Islet of Langerhans (tissue), 1 donor: ENCODE results near the gene PIGW.

Experiments used
- FAIRE-seq: peaks from one replicate; lab custom pipeline; 2011; peaks lifted over from hg19 to GRCh38; lab: Jason Lieb, UNC

Gene PIGW, protein sequence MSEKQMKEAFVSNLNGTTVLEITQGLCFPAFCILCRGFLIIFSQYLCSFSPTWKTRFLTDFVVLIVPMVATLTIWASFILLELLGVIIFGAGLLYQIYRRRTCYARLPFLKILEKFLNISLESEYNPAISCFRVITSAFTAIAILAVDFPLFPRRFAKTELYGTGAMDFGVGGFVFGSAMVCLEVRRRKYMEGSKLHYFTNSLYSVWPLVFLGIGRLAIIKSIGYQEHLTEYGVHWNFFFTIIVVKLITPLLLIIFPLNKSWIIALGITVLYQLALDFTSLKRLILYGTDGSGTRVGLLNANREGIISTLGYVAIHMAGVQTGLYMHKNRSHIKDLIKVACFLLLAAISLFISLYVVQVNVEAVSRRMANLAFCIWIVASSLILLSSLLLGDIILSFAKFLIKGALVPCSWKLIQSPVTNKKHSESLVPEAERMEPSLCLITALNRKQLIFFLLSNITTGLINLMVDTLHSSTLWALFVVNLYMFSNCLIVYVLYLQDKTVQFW

DNA sequence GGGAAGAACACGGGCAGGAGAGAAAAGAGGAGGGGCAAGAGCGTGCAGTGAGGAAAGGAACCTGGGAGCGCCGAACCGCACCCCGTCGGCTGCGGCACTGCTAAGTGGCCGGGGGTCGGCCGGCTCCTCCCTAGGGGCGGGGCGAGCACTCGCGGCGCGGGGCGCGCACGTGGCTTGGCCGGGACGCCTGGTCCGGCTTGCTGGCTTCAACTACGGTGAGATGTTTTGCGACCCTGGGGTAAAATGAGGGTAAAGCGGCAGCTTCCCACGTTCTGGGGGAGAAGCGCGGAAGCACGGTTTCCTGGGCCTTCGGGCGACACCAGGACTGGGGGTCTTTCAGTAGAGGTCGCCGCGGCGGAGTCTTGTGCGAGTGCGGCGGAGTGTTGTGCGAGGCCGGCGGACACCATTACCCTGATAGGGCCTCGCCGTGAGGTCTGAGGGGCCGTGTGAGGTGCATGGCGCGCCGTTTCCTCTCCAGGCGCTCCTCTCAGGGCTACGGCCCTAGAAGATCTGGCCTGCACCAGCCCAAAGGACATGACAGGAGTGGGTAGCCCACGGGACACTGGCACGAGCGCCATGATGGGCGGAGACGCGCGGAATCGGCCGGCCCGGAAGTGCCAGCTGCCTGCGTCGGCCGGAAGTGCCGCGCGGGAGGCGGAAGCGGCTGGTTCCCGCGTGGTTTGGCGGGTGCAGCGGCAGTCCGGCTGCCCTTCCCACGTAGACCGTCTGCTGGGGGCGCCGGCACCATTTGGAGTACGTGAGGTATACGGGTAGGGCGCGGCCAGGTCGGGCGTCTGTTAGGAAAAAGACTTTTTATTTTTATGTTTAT lies at the start of gene PIGW, which contains the start of gene MYO19:
Gene PIGW, plus strand, starts transcription at position 148 of the 829 bp plus-strand sequence. CDS start 2,115 bp downstream, outside the sequence.
Gene MYO19, minus strand, starts transcription at position 29 of the 829 bp plus-strand sequence. CDS start 2,330 bp downstream, outside the sequence.
- FAIRE-seq: no peak

DNA sequence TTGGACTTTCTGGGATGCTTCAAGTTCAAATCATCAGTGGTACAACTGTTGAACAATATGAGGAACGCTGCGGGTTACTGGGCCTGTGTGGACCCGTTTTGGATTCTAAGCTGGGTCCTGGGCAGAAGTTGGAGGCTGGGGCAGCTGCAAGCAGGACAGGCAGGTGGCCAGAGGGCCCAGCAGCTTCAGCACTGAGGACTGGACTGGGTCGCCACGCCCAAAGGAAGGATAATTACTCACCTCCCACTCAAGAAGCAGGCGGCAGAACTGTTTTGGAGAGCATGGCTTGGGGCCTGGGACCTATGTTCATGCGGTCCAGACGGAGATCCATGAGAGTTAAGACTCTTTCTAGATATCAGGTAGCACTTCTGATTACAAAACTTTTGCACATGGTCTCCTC lies 49.8 kb upstream of the PIGW start:
- FAIRE-seq: no peak

DNA sequence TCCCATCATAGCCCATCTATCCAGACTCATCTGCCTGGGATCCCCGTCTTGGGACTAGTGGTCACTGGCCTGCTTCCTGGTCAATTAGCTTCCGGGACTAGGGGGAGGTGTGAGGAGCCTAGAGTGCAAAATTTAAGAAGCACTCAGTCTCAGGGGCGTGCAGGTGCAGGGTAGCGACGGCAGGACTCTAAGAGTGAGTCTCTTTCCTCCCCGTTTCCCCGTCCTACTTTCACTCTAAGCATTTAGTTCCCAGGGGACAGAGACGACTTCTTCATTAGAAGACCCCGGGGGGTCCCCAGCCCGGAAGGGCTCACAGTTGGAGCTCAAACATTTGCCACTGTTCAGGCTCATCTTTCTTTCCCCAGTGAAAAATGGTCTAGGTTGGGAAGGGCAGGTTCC lies 49.0 kb upstream of the PIGW start:
- FAIRE-seq: no peak

DNA sequence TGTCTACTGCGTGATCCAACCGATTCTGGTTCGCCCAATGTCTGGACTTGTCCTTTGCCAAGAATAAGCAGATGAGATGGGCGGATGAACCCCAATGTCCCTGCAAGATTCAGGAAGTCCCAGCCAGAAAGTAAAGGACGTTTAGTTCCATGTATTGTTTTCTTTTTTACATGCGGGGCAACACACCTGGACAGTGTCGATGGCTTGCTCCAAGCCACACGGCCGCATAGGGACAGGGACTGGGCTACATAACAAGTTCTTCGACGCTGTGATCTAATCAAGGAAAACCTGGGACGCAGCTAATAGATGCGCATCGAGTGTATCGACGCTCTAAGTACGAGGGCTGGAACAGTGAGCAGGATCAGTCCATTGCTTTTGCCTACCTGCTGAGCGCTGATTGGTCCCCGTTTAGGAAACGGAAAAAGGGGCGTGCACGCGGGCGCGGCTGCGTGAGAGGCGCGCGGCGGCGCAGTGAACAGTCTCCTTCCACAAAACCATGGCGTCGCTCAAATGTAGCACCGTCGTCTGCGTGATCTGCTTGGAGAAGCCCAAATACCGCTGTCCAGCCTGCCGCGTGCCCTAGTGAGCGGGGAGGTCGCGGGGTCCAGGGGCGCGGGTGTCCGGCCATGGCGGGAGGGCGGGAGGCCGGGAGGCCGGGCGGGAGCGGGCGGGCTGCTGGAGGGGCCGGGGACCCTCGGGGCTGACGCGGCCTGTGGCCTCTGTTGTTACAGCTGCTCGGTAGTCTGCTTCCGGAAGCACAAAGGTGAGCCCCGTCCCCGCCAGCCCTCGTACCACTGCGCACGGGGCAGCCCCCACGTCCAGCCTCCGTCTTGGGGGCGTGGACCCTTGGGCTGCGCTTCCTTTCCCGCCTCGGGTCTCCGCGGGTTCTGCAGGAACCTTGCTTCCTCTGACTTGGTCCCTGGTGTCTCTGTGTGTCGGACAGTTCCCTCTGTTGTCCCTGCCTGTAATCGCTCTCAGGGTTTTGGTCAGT lies 48.3 kb upstream of the PIGW start, which contains the start of gene ZNHIT3:
Gene ZNHIT3, plus strand, starts transcription at position 478 of the 991 bp plus-strand sequence. Its CDS starts 19 bp downstream, at position 497.
- no peak for FAIRE-seq

DNA sequence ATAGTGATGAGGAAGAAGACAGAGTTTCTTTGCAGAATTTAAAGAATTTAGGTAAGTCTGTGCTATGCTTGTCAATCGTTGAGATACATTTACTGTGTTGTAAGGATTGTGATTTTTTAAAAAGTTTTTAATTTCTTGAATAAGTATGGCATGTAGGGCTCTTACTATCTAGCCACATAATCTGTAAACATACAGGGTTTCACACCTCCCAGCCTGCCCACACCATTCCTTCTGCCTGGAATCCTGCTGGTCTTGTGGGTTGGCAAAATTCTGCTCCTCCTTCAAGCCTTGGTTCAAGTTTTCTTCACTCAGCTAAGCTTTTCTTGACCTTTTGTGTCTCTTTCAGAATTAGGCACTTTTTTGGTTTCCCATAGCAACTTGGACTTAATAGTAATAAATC lies 40.8 kb upstream of the PIGW start:
- FAIRE-seq: no peak

DNA sequence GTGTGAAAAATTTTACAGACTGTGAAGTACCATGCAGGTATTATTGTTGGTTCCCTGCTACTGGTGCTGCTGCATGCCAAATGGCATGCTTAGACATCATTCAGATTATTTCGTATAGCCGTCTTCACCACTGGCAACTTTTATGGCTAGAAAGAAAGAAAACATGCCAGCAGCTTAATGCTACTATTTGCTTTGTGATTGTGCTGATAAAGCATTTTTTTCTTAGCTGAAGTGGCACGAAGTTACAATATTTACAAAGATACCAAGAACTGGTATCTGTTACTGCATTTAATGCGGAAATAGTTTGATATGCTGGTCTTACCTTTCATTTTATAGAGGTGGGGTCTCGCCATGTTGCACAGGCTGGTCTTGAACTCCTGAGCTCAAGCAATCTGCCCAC lies 40.1 kb upstream of the PIGW start:
- FAIRE-seq: no peak

DNA sequence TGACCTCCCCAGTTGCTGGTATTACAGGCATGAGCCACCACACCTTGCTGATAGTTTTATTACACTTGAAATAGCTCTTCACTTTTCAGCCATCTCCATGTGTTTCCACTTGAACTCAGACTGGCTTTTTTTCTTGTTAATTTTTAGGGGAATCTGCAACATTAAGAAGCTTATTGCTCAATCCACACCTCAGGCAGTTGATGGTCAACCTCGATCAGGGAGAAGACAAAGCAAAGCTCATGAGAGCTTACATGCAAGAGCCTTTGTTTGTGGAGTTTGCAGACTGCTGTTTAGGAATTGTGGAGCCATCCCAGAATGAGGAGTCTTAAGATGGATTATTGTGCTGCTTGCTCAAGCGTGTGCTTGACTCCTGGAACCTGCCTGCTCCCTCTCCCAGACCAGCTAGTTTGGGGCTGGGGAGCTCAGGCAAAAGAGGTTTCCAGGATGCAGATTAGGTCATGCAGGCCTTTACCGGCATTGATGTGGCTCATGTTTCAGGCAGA lies 39.7 kb upstream of the PIGW start:
- no peak for FAIRE-seq

DNA sequence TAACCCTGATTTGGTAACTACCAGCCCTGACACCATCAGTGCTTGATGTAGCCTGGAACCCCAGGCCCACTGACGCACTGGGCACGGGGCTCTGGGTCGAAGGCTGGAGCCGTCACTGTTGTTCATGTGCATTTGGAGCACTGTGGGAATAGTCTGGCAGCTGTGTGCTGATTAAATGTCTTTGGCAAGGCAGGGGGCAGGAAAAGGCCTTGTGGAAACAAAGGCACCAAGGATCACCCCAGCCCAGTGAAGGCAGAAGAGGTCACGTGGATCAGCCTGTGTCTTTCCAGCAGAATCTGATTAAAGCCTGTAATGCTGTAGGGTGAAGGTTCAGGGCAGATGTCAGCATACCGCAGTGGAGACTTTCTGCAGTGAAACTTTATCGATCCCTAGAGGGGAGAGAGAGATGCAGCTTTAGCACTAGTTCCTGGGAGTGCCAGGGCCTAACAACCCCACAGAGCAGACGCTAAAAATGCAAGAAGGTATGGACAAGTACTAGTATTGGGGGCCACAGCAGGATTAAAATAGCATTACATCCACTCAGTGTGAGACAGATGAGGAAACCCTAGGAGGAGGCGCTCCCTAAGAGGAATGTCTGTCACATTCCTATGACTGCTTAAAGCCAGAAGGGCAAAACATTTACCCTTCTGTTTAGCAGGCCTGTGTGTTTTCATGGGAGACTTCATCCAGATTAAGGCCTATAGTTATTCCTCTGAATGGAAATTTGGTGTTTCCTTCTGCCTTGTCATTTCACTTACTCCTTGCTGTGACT lies 38.6 kb upstream of the PIGW start:
- no peak for FAIRE-seq

DNA sequence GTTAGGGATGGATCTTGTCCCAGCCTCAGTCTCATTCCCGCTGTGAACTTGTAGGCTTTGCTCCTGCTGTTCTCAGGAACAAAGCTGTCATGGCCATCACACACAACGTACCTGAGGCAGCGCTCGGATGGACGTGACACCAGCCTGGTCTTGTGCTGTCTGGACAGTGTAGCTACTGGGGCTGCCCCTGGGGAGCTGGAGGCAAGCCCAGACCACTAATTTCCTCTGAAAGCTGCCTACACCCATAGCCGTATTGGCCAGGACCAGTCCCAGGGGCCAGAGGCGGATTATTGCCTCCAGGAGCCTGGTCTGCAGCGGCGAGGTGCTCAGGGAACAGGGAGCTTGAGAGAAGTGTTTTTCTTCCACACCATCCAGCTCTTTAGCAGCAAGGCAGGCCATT lies 36.6 kb upstream of the PIGW start:
- FAIRE-seq: no peak

DNA sequence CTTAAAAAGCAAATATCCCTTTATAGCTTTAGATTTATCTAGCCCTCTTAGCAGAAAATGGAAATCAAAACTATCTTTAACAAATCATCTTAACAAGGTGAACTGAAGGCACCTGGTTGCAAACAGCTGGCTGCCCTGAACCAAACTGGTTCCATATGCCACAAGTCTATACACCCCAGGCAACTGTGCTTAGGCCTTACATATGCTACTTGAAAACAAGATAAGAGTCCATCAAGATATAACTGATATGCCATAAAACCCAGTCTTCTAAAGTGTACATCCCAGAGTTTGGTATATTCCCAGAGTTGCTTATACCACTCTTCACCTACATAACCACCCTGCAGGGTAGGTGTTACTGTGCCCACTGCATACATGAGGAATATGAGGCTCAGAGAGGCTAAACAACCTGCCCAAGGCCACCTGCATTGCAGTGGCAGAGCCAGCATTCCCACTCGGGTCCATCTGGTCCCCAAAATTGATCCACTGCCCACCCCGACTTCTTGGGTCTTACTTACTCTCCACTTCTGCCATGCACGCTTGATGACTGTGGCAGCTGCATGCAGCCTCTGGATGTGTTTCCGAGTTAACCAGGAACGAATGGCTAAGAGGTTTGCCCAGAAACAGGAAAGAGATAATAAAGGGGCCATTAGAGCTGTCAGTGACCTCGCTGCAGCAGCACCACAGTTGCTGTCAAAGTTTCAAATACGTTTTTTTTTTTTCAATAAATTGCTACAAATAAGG lies 36.1 kb upstream of the PIGW start:
- FAIRE-seq: no peak

DNA sequence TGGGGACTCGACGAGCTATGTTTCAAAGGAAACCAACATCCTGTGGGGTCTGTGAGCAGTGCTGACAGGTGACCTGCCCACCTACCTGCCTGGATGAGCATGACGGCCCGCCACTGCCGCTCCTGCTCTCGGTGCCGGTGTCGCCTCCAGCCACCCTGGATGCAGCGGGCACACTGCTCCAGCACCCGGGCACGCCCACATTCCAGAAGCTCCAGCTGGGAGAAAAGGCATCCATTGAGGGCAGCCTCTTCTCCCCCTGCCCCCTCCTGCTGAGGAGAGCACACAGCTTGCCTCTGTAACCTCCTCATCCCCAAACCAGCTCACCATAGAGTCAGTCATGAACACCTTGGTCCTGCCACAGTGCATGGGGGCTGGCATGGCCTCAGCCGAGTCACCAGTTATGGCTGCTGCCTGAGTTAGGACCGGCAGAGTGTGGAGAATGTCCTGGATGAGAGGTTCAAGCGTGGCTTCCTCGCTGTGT lies 34.0 kb upstream of the PIGW start:
- no peak for FAIRE-seq

DNA sequence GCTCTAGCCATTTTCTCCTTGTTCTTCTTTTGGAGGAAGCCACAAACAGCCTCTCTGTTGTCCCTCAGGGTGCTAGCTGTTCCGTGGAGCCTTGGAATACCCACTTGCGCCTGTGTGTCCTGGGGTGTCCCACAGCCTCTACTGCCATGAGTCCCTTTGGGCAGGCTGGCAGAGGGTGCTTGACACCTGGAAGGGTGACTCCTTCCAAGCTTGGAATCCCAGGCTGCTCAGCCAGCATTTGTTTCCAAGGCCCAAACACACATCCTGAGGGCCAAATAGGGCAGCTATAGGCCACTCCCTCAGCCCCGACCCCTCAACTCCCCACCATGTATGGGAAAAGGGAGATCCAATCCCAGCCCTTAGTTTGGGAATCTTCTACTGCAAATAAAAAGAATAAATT lies 33.4 kb upstream of the PIGW start:
- FAIRE-seq: no peak

DNA sequence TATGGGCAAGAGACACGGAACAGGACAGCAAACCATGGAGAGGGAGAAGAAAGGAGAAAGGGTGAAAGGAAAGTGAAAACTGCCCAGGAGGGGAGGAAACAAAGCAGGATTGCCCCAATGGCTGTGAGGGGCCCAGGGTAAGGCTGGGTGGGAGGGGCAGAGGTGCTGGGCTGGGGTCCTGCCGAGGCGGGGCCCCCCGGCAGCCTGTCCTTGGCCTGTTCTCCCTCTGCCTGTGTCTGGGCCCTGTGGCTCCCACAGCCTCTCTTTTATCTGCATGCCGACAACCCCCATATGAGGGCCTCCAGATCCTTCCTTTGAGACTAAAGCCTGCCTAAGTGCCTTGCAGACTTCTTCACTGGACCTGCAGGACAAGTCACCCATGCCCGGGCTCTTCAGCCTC lies 32.8 kb upstream of the PIGW start:
- FAIRE-seq: no peak

DNA sequence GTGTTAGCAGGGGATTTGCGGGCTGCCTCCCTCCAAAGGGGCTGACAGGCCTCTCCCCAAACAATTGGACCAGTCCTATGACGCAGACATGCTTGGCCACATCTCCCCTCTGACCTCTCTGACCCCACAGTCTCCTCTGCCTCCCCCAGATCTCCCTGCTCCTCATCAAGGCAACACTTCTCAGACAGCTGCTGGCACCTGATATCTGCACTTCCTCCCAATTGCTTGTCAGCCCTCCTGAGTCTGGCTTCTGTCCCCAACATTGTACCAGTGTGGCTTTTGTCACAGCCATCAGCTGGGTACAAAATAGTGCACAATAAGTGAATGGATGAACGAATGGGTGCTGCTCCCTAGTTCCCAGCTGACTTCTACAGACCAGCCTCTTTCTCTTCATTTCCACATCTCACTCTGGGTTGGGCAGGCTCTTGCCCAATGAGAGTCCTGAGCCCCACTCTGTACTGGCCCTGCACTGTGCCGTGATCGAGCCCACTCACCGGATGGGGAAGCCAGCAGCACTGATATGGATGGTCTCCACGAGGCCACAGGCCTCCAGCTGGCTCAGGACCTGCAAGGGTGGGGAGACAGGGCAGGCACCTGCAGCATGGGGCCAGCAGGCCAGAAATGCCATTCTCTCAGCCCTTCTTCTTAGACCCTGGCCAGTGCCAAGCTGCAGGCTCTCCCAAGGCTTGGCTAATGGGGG lies 31.2 kb upstream of the PIGW start:
- no peak for FAIRE-seq

DNA sequence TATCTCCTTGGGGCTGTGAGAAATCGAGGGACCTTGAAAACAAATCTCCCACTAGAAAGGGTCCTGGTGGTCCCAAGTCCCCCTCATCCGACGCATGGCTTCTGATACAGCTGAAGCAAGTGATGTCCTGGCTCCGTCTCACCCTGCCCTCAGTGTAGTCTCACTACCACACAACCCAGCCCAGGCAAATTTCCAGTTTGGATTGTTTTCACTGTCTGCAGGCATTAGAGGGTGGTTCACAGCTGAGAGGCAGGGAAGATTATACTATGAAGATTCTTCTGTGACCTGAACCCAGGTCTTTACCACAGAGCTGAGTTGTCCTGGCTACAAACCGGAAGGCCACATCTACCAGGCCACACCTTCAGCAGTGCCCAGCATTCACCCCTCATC lies 30.6 kb upstream of the PIGW start:
- FAIRE-seq: no peak

DNA sequence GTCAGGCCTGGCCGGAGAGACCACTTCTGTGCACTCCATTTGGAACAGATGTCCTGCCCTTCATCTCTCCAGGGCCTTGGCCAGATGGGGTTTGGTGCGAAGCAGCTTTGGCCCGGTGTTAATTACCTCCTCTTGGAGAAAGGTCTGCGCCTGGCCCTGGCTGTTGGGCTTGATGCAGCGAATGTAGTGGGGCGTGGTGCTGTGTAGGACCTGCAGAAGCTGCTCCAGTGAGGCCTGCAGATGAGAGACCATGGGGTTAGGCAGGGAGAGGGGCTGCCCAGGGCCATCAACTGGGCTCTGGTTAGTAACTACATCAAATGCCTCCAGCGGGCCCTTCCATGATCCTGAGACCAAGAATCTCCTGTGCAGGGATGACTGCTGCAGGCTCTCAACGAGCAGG lies 29.6 kb upstream of the PIGW start:
- FAIRE-seq: no peak

DNA sequence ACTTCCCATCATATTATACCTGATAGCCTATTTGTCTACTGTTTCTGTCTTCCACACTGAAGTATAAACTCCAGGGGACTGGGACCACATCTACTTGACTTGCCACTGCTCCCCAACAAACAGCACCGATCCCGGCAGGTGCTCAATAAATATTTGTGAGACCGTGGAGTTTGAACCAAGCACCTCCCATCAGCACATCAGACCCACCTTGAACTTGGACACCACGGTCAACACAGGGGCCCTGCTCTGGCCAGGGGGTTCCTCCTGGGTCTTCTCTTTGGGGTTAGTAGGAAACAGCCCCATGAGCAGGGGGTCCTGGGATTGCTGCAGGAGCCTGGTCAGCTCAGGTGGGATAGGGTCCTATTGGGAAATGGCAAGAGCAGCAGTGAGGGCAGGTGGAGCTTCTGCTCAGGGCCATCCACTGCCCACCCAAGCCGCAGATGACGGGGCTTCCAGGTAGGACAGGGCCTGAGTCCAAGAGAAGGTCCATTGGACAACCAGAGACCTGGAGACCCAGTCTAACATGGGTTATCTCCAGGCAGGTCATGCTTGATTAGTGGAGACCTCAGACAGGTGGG lies 28.4 kb upstream of the PIGW start:
- FAIRE-seq: no peak

DNA sequence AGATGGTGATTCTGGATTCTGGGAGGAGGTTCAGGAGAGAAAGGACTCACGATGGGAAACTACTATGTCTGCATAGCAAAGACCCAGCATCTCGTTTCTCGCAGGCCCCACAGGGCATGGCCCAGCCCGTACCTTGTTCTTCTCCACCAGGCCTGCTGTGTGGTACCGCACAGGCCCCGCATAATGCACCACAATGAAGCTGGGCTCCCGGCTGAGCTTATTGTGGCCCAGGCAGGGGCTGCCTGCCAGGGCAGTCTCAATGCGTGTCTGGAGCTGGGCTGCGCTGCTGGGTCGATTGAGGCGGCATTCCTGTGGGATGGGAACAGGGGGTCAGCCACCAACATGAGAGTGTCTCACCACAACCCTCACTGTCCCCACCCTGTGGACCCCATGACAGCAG lies 28.0 kb upstream of the PIGW start:
- no peak for FAIRE-seq

DNA sequence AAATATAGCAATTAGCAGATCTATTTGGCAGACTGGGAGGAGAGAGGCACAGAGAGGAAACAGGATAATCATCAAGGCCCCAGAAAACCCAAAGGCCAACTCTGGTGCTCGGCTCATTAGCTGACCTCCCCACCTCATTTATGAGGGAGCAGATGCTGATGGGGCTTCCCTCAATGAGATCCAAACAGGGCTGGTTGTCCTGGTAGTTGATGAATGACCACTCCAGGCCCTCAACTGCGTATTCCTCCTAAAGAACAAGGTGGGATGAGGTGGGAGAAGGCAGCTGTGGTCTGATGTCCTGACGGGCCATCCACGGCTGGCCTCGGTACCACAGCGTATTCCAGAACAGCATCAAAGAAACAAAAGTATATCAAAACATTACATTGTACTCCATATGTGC lies 27.5 kb upstream of the PIGW start:
- no peak for FAIRE-seq
